H1 (cell line): Measurements from ENCODE around the gene MAGI2. TPM values are rescaled to one million over a fixed set of nuclear protein-coding genes. Genes with fewer than 3 reads are reported as not detected.

Source experiments
- CTCF ChIA-PET: fragments of 300-600 bp; sonication (Branson Sonifier 250); formaldehyde crosslinking; loops from one replicate; lab custom pipeline; 2021; ENCODE audit not compliant: partially characterized antibody; lab: Charles Lee
- POLR2A ChIA-PET: fragments of 300-600 bp; sonication (Branson Sonifier 250); formaldehyde crosslinking; loops from one replicate; lab custom pipeline; 2021; ENCODE audit warnings: inconsistent platforms; ENCODE audit not compliant: partially characterized antibody; lab: Charles Lee
- DNase-seq, 2 experiments: peaks; one replicate each; pipeline versions ENCODE4 v3.0.0 to v3.0.0-alpha.2; 2010 to 2022; ENCODE audit warnings: low spot score in 2 of 2, low read depth in 1 of 2, mixed read lengths in 1 of 2
- FAIRE-seq: peaks from 2 replicates; lab custom pipeline; 2011; peaks lifted over from hg19 to GRCh38; lab: Jason Lieb, UNC
- H2AFZ ChIP-seq: 2 replicates; pipeline ENCODE4 v1.8.1; 2012; ENCODE audit warnings: low read length, inconsistent platforms
- H2AK5ac ChIP-seq: 2 replicates; pipeline ENCODE4 v1.6.1; 2013; ENCODE audit warnings: low read depth, low read length
- H2BK120ac ChIP-seq: replicated peaks from 2 replicates; pipeline ENCODE3; 2013; ENCODE audit warnings: low read depth, low read length, inconsistent platforms
- H2BK12ac ChIP-seq: 2 replicates; pipeline ENCODE4 v1.6.1; 2013; ENCODE audit warnings: low read depth, low read length
- H2BK15ac ChIP-seq: 2 replicates; pipeline ENCODE4 v1.6.1; 2013; ENCODE audit warnings: low read length
- H2BK20ac ChIP-seq: 2 replicates; pipeline ENCODE4 v1.6.1; 2013; ENCODE audit warnings: low read length
- H2BK5ac ChIP-seq: 2 replicates; pipeline ENCODE4 v1.6.1; 2013; ENCODE audit warnings: low read depth, low read length
- H3K14ac ChIP-seq: 2 replicates; pipeline ENCODE4 v1.6.1; 2013; ENCODE audit warnings: inconsistent platforms; ENCODE audit not compliant: insufficient read length
- H3K18ac ChIP-seq: 2 replicates; pipeline ENCODE4 v1.6.1; 2013; ENCODE audit warnings: low read length; ENCODE audit errors: extremely low read depth
- H3K23ac ChIP-seq: 2 replicates; pipeline ENCODE4 v1.6.1; 2013; ENCODE audit warnings: inconsistent platforms; ENCODE audit not compliant: insufficient read length
- H3K23me2 ChIP-seq: 2 replicates; pipeline ENCODE4 v1.6.1; 2013; ENCODE audit warnings: low read depth, low read length
- H3K27ac ChIP-seq: 2 replicates; pipeline ENCODE4 v1.6.1; 2011; ENCODE audit warnings: low read depth, low read length, inconsistent platforms
- H3K27me3 ChIP-seq, 4 experiments: replicated peaks in 1 of 4; 1 replicate in 1 of 4; 2 replicates in 3 of 4; pipeline versions ENCODE4 v1.6.1 to v1.8.1; 2011 to 2013; ENCODE audit warnings: low read length in 3 of 4, mild to moderate bottlenecking in 3 of 4, inconsistent platforms in 2 of 4, mixed read lengths in 2 of 4, moderate library complexity in 1 of 4; ENCODE audit not compliant: control insufficient read depth in 3 of 4, insufficient read depth in 3 of 4; ENCODE audit errors: extremely low read depth in 1 of 4
- H3K36me3 ChIP-seq, 4 experiments: 2 replicates each; pipeline versions ENCODE4 v1.6.1 to v1.8.1; 2011 to 2013; ENCODE audit warnings: mild to moderate bottlenecking in 4 of 4, low read length in 3 of 4, moderate library complexity in 2 of 4, control low read depth in 1 of 4, inconsistent platforms in 1 of 4; ENCODE audit not compliant: insufficient read depth in 4 of 4, control insufficient read depth in 2 of 4
- H3K4ac ChIP-seq: replicated peaks from 2 replicates; pipeline ENCODE3; 2013; ENCODE audit warnings: low read length, low read depth, mixed read lengths, inconsistent platforms; ENCODE audit not compliant: insufficient read length
- H3K4me1 ChIP-seq, 4 experiments: replicated peaks in 1 of 4; 1 replicate in 1 of 4; 2 replicates in 3 of 4; pipeline versions ENCODE4 v1.6.1 to v1.8.1; 2011 to 2013; ENCODE audit warnings: low read length in 3 of 4, inconsistent platforms in 2 of 4, mixed read lengths in 1 of 4; ENCODE audit not compliant: insufficient read depth in 4 of 4, control insufficient read depth in 3 of 4
- H3K4me2 ChIP-seq, 2 experiments: 2 replicates each; pipeline versions ENCODE4 v1.6.1 to v1.8.1; 2011 to 2013; ENCODE audit warnings: low read depth in 2 of 2, low read length in 2 of 2, control low read depth in 1 of 2, inconsistent platforms in 1 of 2, mild to moderate bottlenecking in 1 of 2; ENCODE audit not compliant: insufficient read depth in 1 of 2
- H3K4me3 ChIP-seq, 4 experiments: fragments of 200-600, 300-600 bp in 1 of 4; sonication (generic), shearing (Covaris generic), sonication (Bioruptor Twin) in 1 of 4; 2 replicates each; pipeline versions ENCODE4 v1.5.1 to v1.8.1; 2011 to 2016; ENCODE audit warnings: low read length in 4 of 4, low read depth in 3 of 4, control low read depth in 2 of 4, inconsistent platforms in 2 of 4, mild to moderate bottlenecking in 2 of 4, mixed read lengths in 1 of 4, moderate library complexity in 1 of 4; ENCODE audit not compliant: insufficient read depth in 2 of 4; ENCODE audit errors: extremely low read depth in 1 of 4
- H3K56ac ChIP-seq: replicated peaks from 2 replicates; pipeline ENCODE3; 2013; ENCODE audit warnings: low read depth, mild to moderate bottlenecking, mixed read lengths, low read length, inconsistent platforms; ENCODE audit not compliant: insufficient read length
- H3K79me1 ChIP-seq: 2 replicates; pipeline ENCODE4 v1.6.1; 2013; ENCODE audit warnings: low read depth, low read length, control low read depth
- H3K79me2 ChIP-seq, 2 experiments: 2 replicates each; pipeline versions ENCODE4 v1.6.1 to v1.8.1; 2012 to 2013; ENCODE audit warnings: low read length in 2 of 2, mild to moderate bottlenecking in 2 of 2, inconsistent platforms in 1 of 2; ENCODE audit not compliant: insufficient read depth in 2 of 2, control insufficient read depth in 1 of 2
- H3K9ac ChIP-seq, 4 experiments: replicated peaks in 1 of 4; 1 replicate in 1 of 4; 2 replicates in 3 of 4; pipeline versions ENCODE4 v1.6.1 to v1.8.1; 2011 to 2013; ENCODE audit warnings: low read depth in 3 of 4, low read length in 3 of 4, control low read depth in 2 of 4, mild to moderate bottlenecking in 2 of 4, moderate library complexity in 2 of 4, inconsistent platforms in 1 of 4; ENCODE audit errors: extremely low read depth in 1 of 4
- H3K9me3 ChIP-seq, 2 experiments: 2 replicates each; pipeline versions ENCODE4 v1.6.1 to v1.8.1; 2012 to 2013; ENCODE audit warnings: mild to moderate bottlenecking in 2 of 2, moderate library complexity in 2 of 2, control low read depth in 1 of 2, inconsistent platforms in 1 of 2, low read depth in 1 of 2, low read length in 1 of 2, mixed read lengths in 1 of 2; ENCODE audit not compliant: insufficient read depth in 2 of 2
- H4K20me1 ChIP-seq, 2 experiments: replicated peaks in 1 of 2; 2 replicates each; pipeline versions ENCODE3 to v1.8.1; 2011 to 2013; ENCODE audit warnings: inconsistent platforms in 2 of 2, low read length in 2 of 2, mild to moderate bottlenecking in 1 of 2; ENCODE audit not compliant: insufficient read depth in 2 of 2, control insufficient read depth in 1 of 2
- H4K5ac ChIP-seq: 2 replicates; pipeline ENCODE4 v1.6.1; 2013; ENCODE audit warnings: low read length, low read depth, mixed read lengths, inconsistent platforms; ENCODE audit not compliant: insufficient read length
- H4K8ac ChIP-seq: 2 replicates; pipeline ENCODE4 v1.8.0; 2013; ENCODE audit warnings: mild to moderate bottlenecking, moderate library complexity, low read length, inconsistent platforms; ENCODE audit not compliant: insufficient read depth; ENCODE audit errors: extremely low read depth
- H4K91ac ChIP-seq: replicated peaks from 2 replicates; pipeline ENCODE3; 2013; ENCODE audit warnings: low read length, mixed read lengths, inconsistent platforms; ENCODE audit not compliant: insufficient read length
- MAFK ChIP-seq: IDR thresholded peaks from 2 replicates; pipeline ENCODE4 v1.6.1; 2012; ENCODE audit warnings: low read depth, mild to moderate bottlenecking, improper control_type of control experiment, low read length
- WGBS, 2 experiments: shearing (Covaris generic) in 1 of 2; methylation state at CpG; one replicate each; pipeline versions ENCODE4 v1.1.6 to v1.1.7; 2013 to 2015; ENCODE audit warnings: low lambda C conversion rate in 2 of 2, mixed read lengths in 2 of 2, inconsistent platforms in 1 of 2, low coverage in 1 of 2, missing lambda C conversion rate in 1 of 2; ENCODE audit not compliant: insufficient replicate concordance in 2 of 2, insufficient coverage in 1 of 2, insufficient read length in 1 of 2; ENCODE audit errors: extremely low coverage in 1 of 2, missing lambda C conversion rate in 1 of 2; 5-methylcytosine and 5-hydroxymethylcytosine counted together
- polyA plus RNA-seq, 7 experiments: library from polyadenylated mRNA; depleted of rRNA in 3 of 7; stranded (reverse) in 5 of 7; unstranded in 2 of 7; fragments of >200 nt in 5 of 7; fragments of 200-250 nt in 2 of 7; gene quantifications; 1 replicate in 5 of 7; 2 replicates in 1 of 7; 4 replicates in 1 of 7; pipeline versions ENCODE4 v1.2.1 to v1.2.3, GENCODE V29; 2011 to 2013; ENCODE audit warnings: missing spikeins in 2 of 7, mixed read lengths in 2 of 7
- total RNA-seq: library from RNA; stranded (reverse); fragmentation: NEBNext Ultra II Directional; extraction: Animal tissue kit (Norgen Biotek cat#: 25700); gene quantifications from 2 replicates; pipeline ENCODE4 v1.2.1, GENCODE V29; 2021

Gene MAGI2
- total and polyA plus RNA-seq, 2 of the 8 experiments (the other 6 are each of a cell fraction or from before 2014, with no cell fraction given) = 6.0 to 27.3 TPM

DNA sequence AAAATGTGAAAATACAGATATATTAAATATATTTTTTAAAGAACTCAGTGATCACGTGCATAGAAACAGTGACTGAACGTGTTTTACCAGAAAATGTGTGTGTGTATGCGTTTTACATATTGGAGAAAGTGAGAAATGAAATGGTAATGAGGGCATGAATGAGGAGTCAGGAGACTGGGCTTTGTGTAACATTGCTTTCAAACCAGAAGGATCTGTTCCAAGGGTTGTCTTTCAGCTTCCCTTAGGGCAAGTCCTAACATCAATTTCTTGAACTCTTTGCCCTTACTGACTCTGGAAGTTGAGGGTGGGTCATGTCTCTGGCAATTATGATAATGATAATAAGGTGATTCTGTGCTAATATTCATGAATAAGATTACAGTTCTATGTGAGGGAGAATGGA is 1097.6 kb downstream of the MAGI2 start:
- no peaks in the 10 kb centered on the region for H3K27me3 ChIP-seq
- H3K4me3 ChIP-seq = no peak overlapping the region
- no peak overlapping the region for H4K8ac ChIP-seq
- no peaks in the 10 kb centered on the region for H3K23me2 ChIP-seq
- 87% methylated on average over 3 of the region's 3 CpGs; no CpG with 5 or more reads in 1 of the 2 experiments for WGBS, 2 experiments
- no peak overlapping the region for H2BK120ac ChIP-seq
- no peaks in the 10 kb centered on the region for H3K79me1 ChIP-seq
- H3K18ac ChIP-seq = no peak overlapping the region
- DNase-seq (no peak), FAIRE-seq (no peak)
- H2AFZ ChIP-seq = no peak overlapping the region
- H3K9me3 ChIP-seq = no peaks in the 10 kb centered on the region
- H2BK5ac ChIP-seq = no peak overlapping the region
- H3K79me2 ChIP-seq = no peaks in the 10 kb centered on the region
- no peak overlapping the region for H3K56ac ChIP-seq
- no peak for TF ChIP-seq MAFK
- H2BK15ac ChIP-seq = no peak overlapping the region
- H2AK5ac ChIP-seq = no peak overlapping the region
- no peak overlapping the region for H4K5ac ChIP-seq
- H2BK20ac ChIP-seq = no peak overlapping the region
- H3K9ac ChIP-seq = no peak overlapping the region
- no peaks in the 10 kb centered on the region for H3K4me1 ChIP-seq
- CTCF ChIA-PET = interaction anchor here (0.8 to 1.0 kb wide), 2 partner anchors 382 to 523 kb away, joined by 3 read pairs; no protein-coding TSS in a partner anchor
- no peak overlapping the region for H4K91ac ChIP-seq
- no peak overlapping the region for H3K23ac ChIP-seq
- no peak overlapping the region for H2BK12ac ChIP-seq
- no peaks in the 10 kb centered on the region for H3K36me3 ChIP-seq
- no peak overlapping the region for H3K4me2 ChIP-seq
- POLR2A ChIA-PET = no interaction called here
- no peak overlapping the region for H3K4ac ChIP-seq
- peaks cover 0 to 1% of the 10 kb centered on the region in 2 experiments for H4K20me1 ChIP-seq
- H3K14ac ChIP-seq = no peak overlapping the region
- H3K27ac ChIP-seq = no peak overlapping the region
